H1 (cell line): ENCODE measurements around the gene MMAB. TPM values are rescaled to one million over a fixed set of nuclear protein-coding genes. Genes with fewer than 3 reads are reported as not detected.

Experiments
- CTCF ChIA-PET: fragments of 300-600 bp; sonication (Branson Sonifier 250); formaldehyde crosslinking; loops from one replicate; lab custom pipeline; 2021; ENCODE audit not compliant: partially characterized antibody; lab: Charles Lee
- POLR2A ChIA-PET: fragments of 300-600 bp; sonication (Branson Sonifier 250); formaldehyde crosslinking; loops from one replicate; lab custom pipeline; 2021; ENCODE audit warnings: inconsistent platforms; ENCODE audit not compliant: partially characterized antibody; lab: Charles Lee
- DNase-seq, 2 experiments: peaks; one replicate each; pipeline versions ENCODE4 v3.0.0 to v3.0.0-alpha.2; 2010 to 2022; ENCODE audit warnings: low spot score in 2 of 2, low read depth in 1 of 2, mixed read lengths in 1 of 2
- FAIRE-seq: peaks from 2 replicates; lab custom pipeline; 2011; peaks lifted over from hg19 to GRCh38; lab: Jason Lieb, UNC
- H2AFZ ChIP-seq: 2 replicates; pipeline ENCODE4 v1.8.1; 2012; ENCODE audit warnings: low read length, inconsistent platforms
- H2AK5ac ChIP-seq: 2 replicates; pipeline ENCODE4 v1.6.1; 2013; ENCODE audit warnings: low read depth, low read length
- H2BK120ac ChIP-seq: replicated peaks from 2 replicates; pipeline ENCODE3; 2013; ENCODE audit warnings: low read depth, low read length, inconsistent platforms
- H2BK12ac ChIP-seq: 2 replicates; pipeline ENCODE4 v1.6.1; 2013; ENCODE audit warnings: low read depth, low read length
- H2BK15ac ChIP-seq: 2 replicates; pipeline ENCODE4 v1.6.1; 2013; ENCODE audit warnings: low read length
- H2BK20ac ChIP-seq: 2 replicates; pipeline ENCODE4 v1.6.1; 2013; ENCODE audit warnings: low read length
- H2BK5ac ChIP-seq: 2 replicates; pipeline ENCODE4 v1.6.1; 2013; ENCODE audit warnings: low read depth, low read length
- H3K14ac ChIP-seq: 2 replicates; pipeline ENCODE4 v1.6.1; 2013; ENCODE audit warnings: inconsistent platforms; ENCODE audit not compliant: insufficient read length
- H3K18ac ChIP-seq: 2 replicates; pipeline ENCODE4 v1.6.1; 2013; ENCODE audit warnings: low read length; ENCODE audit errors: extremely low read depth
- H3K23ac ChIP-seq: 2 replicates; pipeline ENCODE4 v1.6.1; 2013; ENCODE audit warnings: inconsistent platforms; ENCODE audit not compliant: insufficient read length
- H3K23me2 ChIP-seq: 2 replicates; pipeline ENCODE4 v1.6.1; 2013; ENCODE audit warnings: low read depth, low read length
- H3K27ac ChIP-seq: 2 replicates; pipeline ENCODE4 v1.6.1; 2011; ENCODE audit warnings: low read depth, low read length, inconsistent platforms
- H3K27me3 ChIP-seq, 4 experiments: replicated peaks in 1 of 4; 1 replicate in 1 of 4; 2 replicates in 3 of 4; pipeline versions ENCODE4 v1.6.1 to v1.8.1; 2011 to 2013; ENCODE audit warnings: low read length in 3 of 4, mild to moderate bottlenecking in 3 of 4, inconsistent platforms in 2 of 4, mixed read lengths in 2 of 4, moderate library complexity in 1 of 4; ENCODE audit not compliant: control insufficient read depth in 3 of 4, insufficient read depth in 3 of 4; ENCODE audit errors: extremely low read depth in 1 of 4
- H3K36me3 ChIP-seq, 4 experiments: 2 replicates each; pipeline versions ENCODE4 v1.6.1 to v1.8.1; 2011 to 2013; ENCODE audit warnings: mild to moderate bottlenecking in 4 of 4, low read length in 3 of 4, moderate library complexity in 2 of 4, control low read depth in 1 of 4, inconsistent platforms in 1 of 4; ENCODE audit not compliant: insufficient read depth in 4 of 4, control insufficient read depth in 2 of 4
- H3K4ac ChIP-seq: replicated peaks from 2 replicates; pipeline ENCODE3; 2013; ENCODE audit warnings: low read length, low read depth, mixed read lengths, inconsistent platforms; ENCODE audit not compliant: insufficient read length
- H3K4me1 ChIP-seq, 4 experiments: replicated peaks in 1 of 4; 1 replicate in 1 of 4; 2 replicates in 3 of 4; pipeline versions ENCODE4 v1.6.1 to v1.8.1; 2011 to 2013; ENCODE audit warnings: low read length in 3 of 4, inconsistent platforms in 2 of 4, mixed read lengths in 1 of 4; ENCODE audit not compliant: insufficient read depth in 4 of 4, control insufficient read depth in 3 of 4
- H3K4me2 ChIP-seq, 2 experiments: 2 replicates each; pipeline versions ENCODE4 v1.6.1 to v1.8.1; 2011 to 2013; ENCODE audit warnings: low read depth in 2 of 2, low read length in 2 of 2, control low read depth in 1 of 2, inconsistent platforms in 1 of 2, mild to moderate bottlenecking in 1 of 2; ENCODE audit not compliant: insufficient read depth in 1 of 2
- H3K4me3 ChIP-seq, 4 experiments: fragments of 200-600, 300-600 bp in 1 of 4; sonication (generic), shearing (Covaris generic), sonication (Bioruptor Twin) in 1 of 4; 2 replicates each; pipeline versions ENCODE4 v1.5.1 to v1.8.1; 2011 to 2016; ENCODE audit warnings: low read length in 4 of 4, low read depth in 3 of 4, control low read depth in 2 of 4, inconsistent platforms in 2 of 4, mild to moderate bottlenecking in 2 of 4, mixed read lengths in 1 of 4, moderate library complexity in 1 of 4; ENCODE audit not compliant: insufficient read depth in 2 of 4; ENCODE audit errors: extremely low read depth in 1 of 4
- H3K56ac ChIP-seq: replicated peaks from 2 replicates; pipeline ENCODE3; 2013; ENCODE audit warnings: low read depth, mild to moderate bottlenecking, mixed read lengths, low read length, inconsistent platforms; ENCODE audit not compliant: insufficient read length
- H3K79me1 ChIP-seq: 2 replicates; pipeline ENCODE4 v1.6.1; 2013; ENCODE audit warnings: low read depth, low read length, control low read depth
- H3K79me2 ChIP-seq, 2 experiments: 2 replicates each; pipeline versions ENCODE4 v1.6.1 to v1.8.1; 2012 to 2013; ENCODE audit warnings: low read length in 2 of 2, mild to moderate bottlenecking in 2 of 2, inconsistent platforms in 1 of 2; ENCODE audit not compliant: insufficient read depth in 2 of 2, control insufficient read depth in 1 of 2
- H3K9ac ChIP-seq, 4 experiments: replicated peaks in 1 of 4; 1 replicate in 1 of 4; 2 replicates in 3 of 4; pipeline versions ENCODE4 v1.6.1 to v1.8.1; 2011 to 2013; ENCODE audit warnings: low read depth in 3 of 4, low read length in 3 of 4, control low read depth in 2 of 4, mild to moderate bottlenecking in 2 of 4, moderate library complexity in 2 of 4, inconsistent platforms in 1 of 4; ENCODE audit errors: extremely low read depth in 1 of 4
- H3K9me3 ChIP-seq, 2 experiments: 2 replicates each; pipeline versions ENCODE4 v1.6.1 to v1.8.1; 2012 to 2013; ENCODE audit warnings: mild to moderate bottlenecking in 2 of 2, moderate library complexity in 2 of 2, control low read depth in 1 of 2, inconsistent platforms in 1 of 2, low read depth in 1 of 2, low read length in 1 of 2, mixed read lengths in 1 of 2; ENCODE audit not compliant: insufficient read depth in 2 of 2
- H4K20me1 ChIP-seq, 2 experiments: replicated peaks in 1 of 2; 2 replicates each; pipeline versions ENCODE3 to v1.8.1; 2011 to 2013; ENCODE audit warnings: inconsistent platforms in 2 of 2, low read length in 2 of 2, mild to moderate bottlenecking in 1 of 2; ENCODE audit not compliant: insufficient read depth in 2 of 2, control insufficient read depth in 1 of 2
- H4K5ac ChIP-seq: 2 replicates; pipeline ENCODE4 v1.6.1; 2013; ENCODE audit warnings: low read length, low read depth, mixed read lengths, inconsistent platforms; ENCODE audit not compliant: insufficient read length
- H4K8ac ChIP-seq: 2 replicates; pipeline ENCODE4 v1.8.0; 2013; ENCODE audit warnings: mild to moderate bottlenecking, moderate library complexity, low read length, inconsistent platforms; ENCODE audit not compliant: insufficient read depth; ENCODE audit errors: extremely low read depth
- H4K91ac ChIP-seq: replicated peaks from 2 replicates; pipeline ENCODE3; 2013; ENCODE audit warnings: low read length, mixed read lengths, inconsistent platforms; ENCODE audit not compliant: insufficient read length
- ASH2L ChIP-seq: fragments of 200-600, 300-600 bp; sonication (generic); IDR thresholded peaks from one replicate; pipeline ENCODE4 v1.7.1; 2017; ENCODE audit warnings: low read length
- BRCA1 ChIP-seq: IDR thresholded peaks from 2 replicates; pipeline ENCODE4 v1.6.1; 2012; ENCODE audit warnings: low read depth, low read length, improper control_type of control experiment
- CBX5 ChIP-seq: fragments of 300-800, 300-1000 bp; sonication (generic); IDR thresholded peaks from 2 replicates; pipeline ENCODE4 v1.7.1; 2016; ENCODE audit warnings: antibody characterized with exemption, low read length, low read depth
- CREB1 ChIP-seq: IDR thresholded peaks from 2 replicates; pipeline ENCODE4 v1.6.1; 2012; ENCODE audit warnings: inconsistent platforms
- EP300 ChIP-seq, 2 experiments: IDR thresholded peaks; 1 replicate in 1 of 2; 2 replicates in 1 of 2; pipeline ENCODE4 v1.6.1; 2011 to 2012; ENCODE audit warnings: low read depth in 2 of 2, low read length in 2 of 2, mild to moderate bottlenecking in 2 of 2, borderline replicate concordance in 1 of 2, inconsistent platforms in 1 of 2, moderate library complexity in 1 of 2
- HDAC2 ChIP-seq, 2 experiments: fragments of 300-600 bp in 1 of 2; sonication (generic) in 1 of 2; IDR thresholded peaks; 2 replicates each; pipeline ENCODE4 v1.6.1; 2011 to 2012; ENCODE audit warnings: low read depth in 2 of 2, low read length in 2 of 2, mild to moderate bottlenecking in 2 of 2, moderate library complexity in 2 of 2, borderline replicate concordance in 1 of 2, inconsistent platforms in 1 of 2
- JUND ChIP-seq: IDR thresholded peaks from 2 replicates; pipeline ENCODE4 v1.6.1; 2011; ENCODE audit warnings: mild to moderate bottlenecking, improper control_type of control experiment, low read length
- PHF8 ChIP-seq: fragments of 200-600 bp; sonication (generic); conservative IDR thresholded peaks from 2 replicates; pipeline ENCODE4 v1.7.1; 2012; ENCODE audit warnings: low read depth, mild to moderate bottlenecking, inconsistent platforms, low read length, moderate library complexity
- POU5F1 ChIP-seq: IDR thresholded peaks from 2 replicates; pipeline ENCODE4 v1.6.1; 2011; ENCODE audit warnings: low read depth, mild to moderate bottlenecking, low read length, moderate library complexity
- SP2 ChIP-seq: IDR thresholded peaks from 2 replicates; pipeline ENCODE4 v1.6.1; 2012; ENCODE audit warnings: mild to moderate bottlenecking, low read length, inconsistent platforms
- SUZ12 ChIP-seq: fragments of 200-600 bp; sonication (generic); IDR thresholded peaks from 2 replicates; pipeline ENCODE4 v1.6.1; 2012; ENCODE audit warnings: mild to moderate bottlenecking, inconsistent platforms, low read length, moderate library complexity, mixed read lengths
- TEAD4 ChIP-seq: IDR thresholded peaks from 2 replicates; pipeline ENCODE4 v1.6.1; 2012; ENCODE audit warnings: low read depth, low read length, inconsistent platforms, mixed read lengths
- WGBS, 2 experiments: shearing (Covaris generic) in 1 of 2; methylation state at CpG; one replicate each; pipeline versions ENCODE4 v1.1.6 to v1.1.7; 2013 to 2015; ENCODE audit warnings: low lambda C conversion rate in 2 of 2, mixed read lengths in 2 of 2, inconsistent platforms in 1 of 2, low coverage in 1 of 2, missing lambda C conversion rate in 1 of 2; ENCODE audit not compliant: insufficient replicate concordance in 2 of 2, insufficient coverage in 1 of 2, insufficient read length in 1 of 2; ENCODE audit errors: extremely low coverage in 1 of 2, missing lambda C conversion rate in 1 of 2; 5-methylcytosine and 5-hydroxymethylcytosine counted together
- polyA plus RNA-seq, 7 experiments: library from polyadenylated mRNA; depleted of rRNA in 3 of 7; stranded (reverse) in 5 of 7; unstranded in 2 of 7; fragments of >200 nt in 5 of 7; fragments of 200-250 nt in 2 of 7; gene quantifications; 1 replicate in 5 of 7; 2 replicates in 1 of 7; 4 replicates in 1 of 7; pipeline versions ENCODE4 v1.2.1 to v1.2.3, GENCODE V29; 2011 to 2013; ENCODE audit warnings: missing spikeins in 2 of 7, mixed read lengths in 2 of 7
- total RNA-seq: library from RNA; stranded (reverse); fragmentation: NEBNext Ultra II Directional; extraction: Animal tissue kit (Norgen Biotek cat#: 25700); gene quantifications from 2 replicates; pipeline ENCODE4 v1.2.1, GENCODE V29; 2021

Gene MMAB
- total and polyA plus RNA-seq, 2 of the 8 experiments (the other 6 are each of a cell fraction or from before 2014, with no cell fraction given) = 12.9 to 18.5 TPM

DNA sequence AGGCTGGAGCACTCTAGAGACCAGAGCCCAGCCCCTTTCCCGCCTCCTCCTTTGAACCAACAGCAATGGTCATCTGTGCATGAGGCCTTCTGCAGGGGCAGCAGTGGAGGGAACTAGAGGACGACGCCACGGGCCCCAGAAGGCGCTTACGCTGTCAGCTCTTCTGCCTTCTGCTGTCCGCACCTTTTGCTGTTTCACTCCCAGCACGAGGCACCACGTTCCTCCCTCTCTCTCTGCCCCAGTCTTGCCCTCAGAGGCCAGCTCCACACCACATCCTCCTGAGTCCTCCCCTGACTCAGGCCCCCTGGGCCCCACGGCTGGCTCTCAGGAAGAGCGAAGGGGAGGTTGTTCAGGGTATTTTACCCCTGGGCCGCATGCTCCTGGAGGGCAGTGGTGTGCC lies 15.5 kb downstream of the MMAB start:
- Histone ChIP-seq H3K79me2 (no peaks in the 10 kb centered on the region), H2AFZ (no peak overlapping the region), H3K14ac (no peak overlapping the region), H3K4me1 (peaks cover 0 to 4% (median 0%) of the 10 kb centered on the region in 4 experiments; a peak in 2 of 7 replicates), H2BK20ac (no peak overlapping the region), H4K91ac (no peak overlapping the region), H2BK5ac (no peak overlapping the region), H3K4ac (no peak overlapping the region), H4K20me1 (peaks cover 0 to 2% of the 10 kb centered on the region in 2 experiments), H3K56ac (no peak overlapping the region), H2BK120ac (no peak overlapping the region), H3K4me2 (no peak overlapping the region), H3K27me3 (no peaks in the 10 kb centered on the region; a peak in 1 of 7 replicates), H4K8ac (no peak overlapping the region), H3K23ac (no peak overlapping the region), H3K4me3 (no peak overlapping the region), H3K9ac (no peak overlapping the region), H3K79me1 (no peaks in the 10 kb centered on the region), H3K9me3 (no peaks in the 10 kb centered on the region), H3K27ac (no peak overlapping the region), H2AK5ac (no peak overlapping the region), H4K5ac (no peak overlapping the region), H2BK12ac (no peak overlapping the region), H3K36me3 (peaks cover 0 to 7% (median 0%) of the 10 kb centered on the region in 4 experiments; a peak in 3 of 8 replicates), H2BK15ac (no peak overlapping the region), H3K23me2 (no peaks in the 10 kb centered on the region), H3K18ac (no peak overlapping the region)
- 94% methylated on average over 11 of the region's 12 CpGs; no CpG with 5 or more reads in 1 of the 2 experiments for WGBS, 2 experiments
- TF ChIP-seq SP2 = no peak
- TF ChIP-seq BRCA1 = no peak
- no peak for TF ChIP-seq CBX5
- no peak for TF ChIP-seq POU5F1
- TF ChIP-seq EP300 (IDR thresholded peaks at IDR 0.05; ENCODE audit: borderline replicate concordance in 1 of 2, low read depth in 2 of 2, low read length in 2 of 2) = no peak
- TF ChIP-seq HDAC2 (IDR thresholded peaks at IDR 0.05; ENCODE audit: borderline replicate concordance in 1 of 2, low read depth in 2 of 2, low read length in 2 of 2) = no peak
- no peak for TF ChIP-seq JUND
- no peak for TF ChIP-seq TEAD4
- TF ChIP-seq ASH2L = no peak
- TF ChIP-seq SUZ12 = no peak
- TF ChIP-seq CREB1 = no peak
- no peak for TF ChIP-seq PHF8
- DNase-seq (no peak), FAIRE-seq (no peak)
- ChIA-PET CTCF (interaction anchor here (0.8 to 0.9 kb wide), 2 partner anchors 96 to 125 kb away, joined by 3 to 4 read pairs; no protein-coding TSS in a partner anchor), POLR2A (interaction anchor here (0.7 kb wide), 1 partner anchor 10 kb away, joined by 3 read pairs; no protein-coding TSS in a partner anchor)
